Motor neuron (in vitro differentiated cells): ENCODE measurements around the gene COL11A2. TPM values are rescaled to one million over a fixed set of nuclear protein-coding genes. Genes with fewer than 3 reads are reported as not detected.

Source experiments
- ATAC-seq, 8 experiments: fragments of 200-7000 bp; cut with Tn5 transposase; replicated peaks in 6 of 8; 2 replicates each; pipeline ENCODE4 v1.8.0; 2021; ENCODE audit warnings: mild to moderate bottlenecking in 8 of 8, moderate library complexity in 8 of 8
- H3K27ac ChIP-seq, 2 donors: fragments of 250-450 bp; sonication (Bioruptor Pico); 2 replicates each; pipeline ENCODE4 v1.9.0; 2021; ENCODE audit warnings: antibody characterized with exemption in 2 of 2, mild to moderate bottlenecking in 2 of 2, moderate library complexity in 1 of 2
- H3K4me1 ChIP-seq, 2 donors: fragments of 250-450 bp; sonication (Bioruptor Pico); replicated peaks in 1 of 2; 2 replicates each; pipeline ENCODE4 v1.6.1; 2021; ENCODE audit warnings: antibody characterized with exemption in 2 of 2, mild to moderate bottlenecking in 2 of 2, moderate library complexity in 1 of 2
- H3K4me3 ChIP-seq, 5 donors: fragments of 250-450 bp; sonication (Bioruptor Pico); 2 replicates each; pipeline ENCODE4 v1.9.0; 2021; ENCODE audit warnings: antibody characterized with exemption in 5 of 5, mild to moderate bottlenecking in 5 of 5, moderate library complexity in 4 of 5
- WGBS, 10 experiments: fragments of 450-650 bp; shearing (Covaris generic); methylation state at CpG; one replicate each; pipeline ENCODE4 v1.0.0; 2022; 5-methylcytosine and 5-hydroxymethylcytosine counted together
- in situ Hi-C, 9 experiments: fragments of 400-800 bp; cut with MboI; loops; one replicate each; pipeline ENCODE4 v1.15.0; 2021; ENCODE audit warnings: low sequenced_read_pairs in 9 of 9, low pct_unique_long_range_greater_than_20kb in 2 of 9; ENCODE audit not compliant: unreplicated experiment in 9 of 9
- total RNA-seq, 8 experiments: library from RNA; unstranded; fragments of 300-600 nt; gene quantifications; 2 replicates each; pipeline versions ENCODE4 v1.2.3 to v1.2.4, GENCODE V29; 2022

The COL11A2 gene
- total RNA-seq, 8 experiments from 2014 or later, result 0.71 to 3.4 (median 2.0) TPM

DNA sequence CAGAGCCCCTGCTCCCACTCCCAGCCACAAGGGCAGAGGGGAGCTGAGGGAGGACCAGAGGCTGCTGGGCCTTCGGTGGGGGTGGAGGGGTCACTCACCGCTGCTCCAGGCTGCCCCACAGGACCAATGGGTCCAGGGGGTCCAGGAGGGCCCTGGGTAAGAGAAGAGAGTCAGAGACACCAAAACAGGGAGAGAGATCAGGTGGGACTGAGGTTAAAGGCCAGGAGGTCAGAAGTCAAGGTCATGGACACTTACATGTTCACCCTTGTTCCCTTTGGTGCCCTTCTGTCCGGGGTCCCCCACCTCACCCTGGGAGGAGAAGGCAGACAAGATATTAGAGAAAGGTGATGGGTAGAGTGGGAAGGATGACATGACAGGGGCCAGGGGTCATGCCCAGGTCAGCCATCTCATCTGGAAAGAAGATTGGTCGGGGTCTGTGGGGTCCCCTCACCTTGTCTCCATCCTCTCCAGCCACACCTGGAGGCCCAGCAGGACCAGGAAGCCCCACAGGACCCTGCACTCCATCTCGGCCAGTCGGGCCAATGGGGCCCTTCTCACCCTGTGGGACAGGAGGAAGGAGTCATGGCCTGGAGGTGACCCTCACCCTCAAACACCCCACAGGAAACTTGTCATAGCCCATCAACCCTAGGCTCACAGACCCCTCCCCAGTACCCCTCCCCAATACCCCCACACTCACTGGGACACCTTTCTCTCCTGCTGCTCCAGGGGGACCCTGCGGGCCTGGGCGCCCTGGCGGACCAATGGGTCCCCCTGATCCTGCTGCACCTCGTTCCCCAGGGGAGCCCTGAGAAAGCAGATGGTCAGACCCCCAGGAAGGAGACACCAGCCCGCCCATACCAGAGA is 21.0 kb downstream of the COL11A2 start:
- 50% methylated on average over 1 to 2 of the region's 11 CpGs; no CpG with 5 or more reads in 8 of the 10 experiments for WGBS, 10 experiments
- Histone ChIP-seq H3K4me3 (no peak overlapping the region), H3K4me1 (no peaks in the 10 kb centered on the region), H3K27ac (no peak overlapping the region)
- in situ Hi-C loops, result no loop called here
- no peak for ATAC-seq

DNA sequence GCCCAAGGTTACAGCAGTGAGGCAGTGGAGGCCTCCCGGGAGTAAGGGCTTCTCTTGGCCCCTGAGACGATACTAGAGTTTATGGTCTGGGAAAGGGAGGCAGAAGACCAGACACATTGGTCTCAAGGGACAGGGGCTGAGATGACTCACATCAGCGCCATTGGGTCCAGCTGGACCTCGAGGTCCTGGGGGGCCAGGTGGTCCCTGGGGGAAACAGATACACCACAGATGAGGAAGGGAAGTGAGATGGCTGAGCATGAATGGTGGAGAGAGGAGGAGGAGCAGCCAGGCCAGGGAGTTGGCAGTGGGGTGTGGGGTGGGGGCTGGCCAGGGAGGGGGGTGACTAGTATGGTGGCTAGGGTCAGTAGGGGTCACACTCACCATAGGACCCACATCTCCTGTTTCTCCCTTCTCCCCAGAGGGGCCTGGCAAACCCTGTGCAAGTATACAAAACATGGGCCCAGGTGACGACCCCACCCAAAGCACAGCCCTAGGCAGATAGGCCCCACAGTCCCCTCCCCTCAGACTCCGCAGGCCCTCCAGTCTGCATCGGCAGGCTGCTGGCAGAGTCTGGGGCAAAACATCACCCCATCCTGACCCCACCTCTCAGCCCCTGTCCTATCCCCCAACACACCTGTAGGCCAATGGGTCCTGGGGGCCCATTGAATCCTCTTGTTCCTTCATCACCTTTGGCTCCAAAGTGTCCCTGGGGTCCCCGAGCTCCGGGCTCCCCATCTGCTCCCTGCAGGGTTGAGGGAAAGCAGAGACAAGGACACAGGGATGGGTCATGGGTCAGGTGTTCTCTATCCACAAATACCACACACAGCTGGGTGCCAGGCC is 21.9 kb downstream of the COL11A2 start:
- H3K4me1 ChIP-seq, result no peaks in the 10 kb centered on the region
- in situ Hi-C loops, result no loop called here
- H3K27ac ChIP-seq, result no peak overlapping the region
- ATAC-seq, result no peak
- no peak overlapping the region for H3K4me3 ChIP-seq
- WGBS, 10 experiments, result 30 to 92% (median 71%) methylated on average over 1 to 4 of the region's 9 CpGs; no CpG with 5 or more reads in 5 of the 10 experiments

DNA sequence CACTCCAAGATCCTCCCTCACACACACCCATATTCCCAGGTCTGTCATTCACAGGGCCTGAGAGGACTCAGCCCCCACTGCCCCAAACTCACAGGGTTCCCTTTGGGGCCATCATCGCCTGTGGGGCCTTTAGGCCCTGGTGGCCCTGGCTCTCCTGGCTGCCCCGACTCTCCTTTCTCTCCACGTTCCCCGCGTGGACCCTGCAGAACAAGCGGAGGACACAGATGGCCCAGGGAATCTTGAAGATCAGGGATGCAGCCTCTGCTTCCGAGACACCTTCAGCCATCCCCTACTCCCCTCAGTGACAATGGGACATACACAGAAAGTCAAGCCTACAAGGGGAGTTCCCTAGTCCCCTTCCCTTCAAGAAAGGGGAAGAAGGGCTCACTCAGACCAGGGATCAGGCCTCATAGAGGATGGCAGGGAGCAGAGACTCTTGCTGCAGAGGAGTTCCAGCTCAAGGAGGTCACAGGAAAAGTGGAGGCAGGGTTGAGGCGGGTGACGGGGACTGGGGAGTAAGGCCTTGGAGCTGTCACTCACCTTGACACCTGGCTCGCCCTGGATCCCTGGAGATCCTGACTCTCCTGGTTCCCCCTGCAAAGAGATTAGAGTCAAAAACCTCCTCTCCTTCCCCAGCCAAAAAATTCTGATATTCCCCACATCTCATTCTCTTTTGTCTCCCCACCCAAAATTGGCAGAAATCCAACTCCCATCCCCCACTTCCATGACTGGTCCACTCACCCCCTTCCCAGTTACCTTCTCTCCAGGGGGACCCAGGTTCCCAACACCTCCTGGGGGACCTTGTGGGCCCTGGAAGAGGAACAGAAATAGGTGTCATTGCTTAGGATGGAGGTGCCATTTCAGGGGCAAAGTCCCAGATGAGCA is 22.7 kb downstream of the COL11A2 start:
- WGBS, 10 experiments, result 40 to 93% (median 76%) methylated on average over 1 to 5 of the region's 10 CpGs; no CpG with 5 or more reads in 3 of the 10 experiments
- H3K4me3 ChIP-seq, result no peak overlapping the region
- in situ Hi-C loops, result loop anchor here in 1 of 9 experiments (5.0 kb wide), 1 partner anchor 78 kb away; no protein-coding TSS in a partner anchor
- H3K4me1 ChIP-seq, result no peaks in the 10 kb centered on the region
- H3K27ac ChIP-seq, result no peak overlapping the region
- no peak for ATAC-seq

DNA sequence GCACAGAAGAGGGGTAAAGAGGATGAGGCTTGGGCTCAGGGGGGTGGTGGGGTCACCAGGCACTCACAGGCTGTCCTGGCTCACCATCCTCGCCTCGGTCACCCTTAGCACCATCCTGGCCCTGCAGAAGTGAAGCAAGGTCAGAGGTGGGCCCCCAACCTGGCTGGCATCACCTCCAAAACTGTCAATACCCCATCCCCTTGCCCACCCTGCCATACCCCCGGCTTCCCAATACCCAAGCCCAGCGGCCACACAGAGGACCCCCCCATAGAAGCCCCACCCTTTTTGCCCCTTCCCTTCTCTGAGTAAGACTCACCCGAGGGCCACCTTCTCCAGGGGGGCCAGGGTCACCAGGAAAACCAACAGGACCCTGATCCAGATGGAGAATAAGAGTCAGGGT is 23.6 kb downstream of the COL11A2 start:
- no CpG with 5 or more reads among the region's 5 CpGs for WGBS, 10 experiments
- no peak overlapping the region for H3K4me3 ChIP-seq
- in situ Hi-C loops, result loop anchor here in 1 of 9 experiments (5.0 kb wide), 1 partner anchor 79 kb away; no protein-coding TSS in a partner anchor
- no peak overlapping the region for H3K27ac ChIP-seq
- H3K4me1 ChIP-seq, result no peaks in the 10 kb centered on the region
- ATAC-seq, result no peak

DNA sequence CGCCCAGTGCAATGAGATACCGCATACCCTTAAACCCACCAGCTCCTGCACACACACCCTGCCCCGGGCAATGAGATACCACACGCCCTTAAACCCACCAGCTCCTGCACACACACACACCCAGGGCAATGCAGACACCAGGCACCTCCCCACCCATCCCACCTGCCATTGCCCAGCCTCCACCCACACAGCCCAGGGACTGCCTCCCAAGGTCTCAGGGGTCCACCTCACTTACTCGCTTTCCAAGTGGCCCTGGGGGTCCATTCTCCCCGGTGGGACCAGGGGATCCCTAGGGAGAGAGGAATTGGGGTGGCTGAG is 24.0 kb downstream of the COL11A2 start:
- H3K27ac ChIP-seq, result no peak overlapping the region
- ATAC-seq, result no peak
- H3K4me1 ChIP-seq, result no peaks in the 10 kb centered on the region
- WGBS, 10 experiments, result 33 to 100% (median 66%) methylated on average over 2 to 4 of the region's 6 CpGs; no CpG with 5 or more reads in 5 of the 10 experiments
- in situ Hi-C loops, result loop anchor here in 1 of 9 experiments (5.0 kb wide), 1 partner anchor 79 kb away; no protein-coding TSS in a partner anchor
- no peak overlapping the region for H3K4me3 ChIP-seq

DNA sequence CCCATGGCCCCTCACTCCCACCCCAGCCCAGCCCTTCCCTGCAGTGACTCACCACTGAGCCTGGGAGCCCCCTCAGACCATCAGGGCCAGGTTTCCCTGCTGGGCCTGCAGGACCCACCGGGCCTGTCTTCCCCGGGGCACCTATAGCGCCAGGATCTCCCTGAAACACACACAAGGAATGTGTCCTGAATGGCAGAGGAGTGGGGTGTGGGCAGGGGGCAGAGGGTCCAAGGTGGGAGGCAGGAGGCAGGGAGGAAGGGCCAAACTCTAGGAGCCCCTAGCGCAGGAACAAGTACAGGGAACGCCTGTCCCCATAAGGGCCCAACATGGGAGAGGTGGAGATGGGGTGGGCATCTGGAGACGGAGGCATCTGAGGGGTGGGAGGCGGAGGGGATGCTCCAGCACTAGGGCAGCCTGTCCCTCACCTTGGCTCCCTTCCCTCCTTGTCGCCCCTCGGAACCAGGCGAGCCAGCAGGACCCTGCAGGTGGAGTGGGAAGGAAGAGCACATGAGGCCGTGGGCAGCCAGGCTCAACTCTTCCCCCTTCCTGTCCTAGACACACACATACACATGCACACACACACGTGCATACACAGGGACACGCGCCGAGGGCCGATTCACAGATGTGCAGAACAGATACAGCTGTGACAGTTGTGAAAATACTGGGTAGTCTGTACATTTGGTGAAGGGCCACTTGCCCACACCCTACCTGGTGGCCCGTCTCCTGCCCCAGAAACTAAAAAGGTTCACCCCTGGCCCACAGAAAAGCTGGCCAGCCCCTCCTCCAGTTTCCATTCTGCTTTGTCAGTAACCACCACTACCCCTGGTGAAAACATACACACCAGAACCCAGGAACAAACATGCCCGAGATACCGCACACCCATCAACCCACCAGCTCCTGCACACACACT is 24.6 kb downstream of the COL11A2 start:
- Histone ChIP-seq H3K27ac (no peak overlapping the region), H3K4me1 (no peaks in the 10 kb centered on the region), H3K4me3 (no peak overlapping the region)
- WGBS, 10 experiments, result 35 to 83% (median 78%) methylated on average over 1 to 5 of the region's 19 CpGs; no CpG with 5 or more reads in 5 of the 10 experiments
- no peak for ATAC-seq
- in situ Hi-C loops, result loop anchor here in 1 of 9 experiments (5.0 kb wide), 1 partner anchor 80 kb away; no protein-coding TSS in a partner anchor

DNA sequence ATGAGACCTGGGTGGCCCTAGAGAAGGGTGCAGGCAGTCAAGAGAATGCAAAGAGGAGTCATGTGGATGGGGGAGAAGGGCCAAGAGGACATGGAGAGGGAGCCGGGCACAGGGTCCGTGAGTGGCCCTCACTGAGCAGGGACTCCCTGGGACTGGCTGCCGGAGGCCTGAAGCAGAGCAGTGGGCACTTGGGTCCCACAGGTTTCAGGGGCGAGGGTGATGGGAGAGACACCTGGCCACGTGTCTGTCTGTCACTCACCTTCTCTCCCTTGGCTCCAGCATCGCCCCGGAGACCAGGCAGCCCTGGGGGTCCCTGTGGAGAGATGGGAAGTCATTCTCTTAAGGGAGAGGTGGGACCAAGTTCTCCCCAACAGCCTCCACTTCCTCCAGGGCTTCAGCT is 25.5 kb downstream of the COL11A2 start:
- in situ Hi-C loops, result loop anchor here in 1 of 9 experiments (5.0 kb wide), 1 partner anchor 80 kb away; no protein-coding TSS in a partner anchor
- ATAC-seq, result no peak
- H3K4me3 ChIP-seq, result no peak overlapping the region
- H3K4me1 ChIP-seq, result peaks cover 0 to 6% of the 10 kb centered on the region in 2 donors
- 80 to 83% methylated on average over 1 to 4 of the region's 7 CpGs; no CpG with 5 or more reads in 8 of the 10 experiments for WGBS, 10 experiments
- no peak overlapping the region for H3K27ac ChIP-seq

DNA sequence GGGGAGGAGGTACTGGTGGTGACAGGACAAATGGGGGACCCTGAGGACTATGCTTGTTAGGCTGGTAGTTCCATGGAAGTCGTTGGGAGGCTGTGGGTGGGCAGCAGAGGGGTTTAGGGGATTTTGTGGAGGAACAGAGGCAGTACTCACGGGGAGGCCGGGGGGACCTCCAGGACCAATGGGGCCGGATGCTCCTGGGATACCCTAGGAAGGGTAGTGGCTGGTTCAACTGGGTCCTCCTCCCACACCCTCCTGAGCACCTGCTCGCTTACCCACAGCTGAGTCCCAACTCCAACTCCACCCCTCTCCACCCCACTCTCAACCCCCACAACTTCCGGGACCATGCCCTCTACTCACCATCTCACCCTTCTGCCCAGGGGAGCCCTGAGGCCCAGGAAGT is 25.9 kb downstream of the COL11A2 start:
- WGBS, 10 experiments, result 60% methylated on average over 1 of the region's 6 CpGs; no CpG with 5 or more reads in 9 of the 10 experiments
- no peak overlapping the region for H3K27ac ChIP-seq
- peaks cover 0 to 8% of the 10 kb centered on the region in 2 donors for H3K4me1 ChIP-seq
- in situ Hi-C loops, result loop anchor here in 1 of 9 experiments (5.0 kb wide), 1 partner anchor 81 kb away; no protein-coding TSS in a partner anchor
- no peak overlapping the region for H3K4me3 ChIP-seq
- ATAC-seq, result no peak

DNA sequence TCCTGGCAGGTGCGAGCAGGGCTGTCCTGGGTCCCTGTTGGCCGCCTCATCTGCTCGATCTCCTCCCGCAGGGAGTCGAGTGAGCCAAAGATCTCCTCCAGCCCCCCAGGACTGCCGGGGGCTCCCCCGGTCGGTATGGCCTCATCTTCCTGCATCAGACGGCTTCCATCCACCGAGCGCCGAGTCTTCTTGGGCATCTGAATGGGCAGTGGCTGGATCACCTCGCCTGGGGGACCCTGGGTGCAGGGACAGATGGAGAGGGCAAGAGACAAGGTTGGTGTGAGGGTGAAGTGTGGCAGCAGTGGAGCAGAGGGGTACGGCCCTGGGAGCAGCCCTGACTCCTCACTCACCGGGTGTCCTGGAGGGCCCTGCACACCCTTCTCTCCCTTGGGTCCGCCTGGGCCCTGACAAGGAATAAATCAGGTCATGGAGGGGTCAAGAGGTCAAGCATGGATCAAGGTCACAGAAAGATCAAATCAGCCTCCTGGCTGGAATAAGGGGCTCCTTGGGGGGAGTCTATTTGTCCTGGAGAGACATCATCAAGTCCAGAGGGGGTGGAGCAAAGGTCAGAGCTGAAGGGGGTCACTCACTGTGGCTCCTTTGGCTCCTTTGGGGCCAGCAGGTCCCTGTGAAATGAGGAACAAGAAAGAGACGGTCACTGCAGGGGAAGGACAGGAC is 26.5 kb downstream of the COL11A2 start:
- Histone ChIP-seq H3K4me1 (peaks cover 0 to 8% of the 10 kb centered on the region in 2 donors), H3K27ac (no peak overlapping the region), H3K4me3 (no peak overlapping the region)
- 40 to 79% (median 67%) methylated on average over 1 to 12 of the region's 17 CpGs; no CpG with 5 or more reads in 5 of the 10 experiments for WGBS, 10 experiments
- ATAC-seq, result no peak
- in situ Hi-C loops, result loop anchor here in 1 of 9 experiments (5.0 kb wide), 1 partner anchor 82 kb away; no protein-coding TSS in a partner anchor

DNA sequence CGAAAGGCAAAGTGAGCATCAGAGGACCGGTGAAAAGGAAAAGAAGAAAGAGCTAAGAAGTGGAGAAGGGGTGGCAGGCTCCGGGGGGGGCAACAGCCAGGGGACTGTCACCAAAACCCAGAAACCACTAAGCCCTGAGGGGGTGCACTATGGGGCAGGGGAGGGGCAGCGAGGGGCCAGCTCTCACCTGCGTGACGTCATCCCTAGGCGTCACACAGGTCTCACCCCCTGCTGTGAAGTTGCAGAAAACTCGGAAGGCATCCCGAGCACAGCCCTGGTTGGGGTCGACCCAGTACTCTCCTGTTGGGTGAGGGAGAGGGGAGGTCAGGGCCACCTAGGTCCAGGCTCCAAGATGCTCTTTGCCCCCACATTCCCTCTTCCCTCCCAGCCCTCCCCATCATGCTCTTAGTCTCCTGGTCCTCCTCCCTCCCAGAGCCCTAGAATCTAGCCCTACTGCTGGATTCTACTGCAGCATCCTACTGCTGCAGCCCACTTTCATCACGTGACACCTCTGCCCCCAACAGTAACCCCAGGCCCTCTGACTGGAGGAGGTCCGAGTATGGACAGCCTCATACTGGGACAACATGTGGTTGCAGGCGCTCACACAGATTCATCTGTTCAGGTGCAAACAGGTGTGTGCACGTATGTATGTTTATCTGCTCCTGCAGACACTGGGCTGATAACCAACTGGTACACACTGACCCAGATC is 27.4 kb downstream of the COL11A2 start:
- Histone ChIP-seq H3K4me1 (peaks cover 0 to 8% of the 10 kb centered on the region in 2 donors), H3K4me3 (no peak overlapping the region), H3K27ac (no peak overlapping the region)
- whole genome bisulfite sequencing, 10 experiments, result 18 to 77% methylated on average over 2 to 3 of the region's 14 CpGs; no CpG with 5 or more reads in 8 of the 10 experiments
- no peak for ATAC-seq
- in situ Hi-C loops, result loop anchor here in 1 of 9 experiments (5.0 kb wide), 1 partner anchor 82 kb away; no protein-coding TSS in a partner anchor
